Tibial nerve (tissue), 4 donors: ENCODE results near the gene CCIN.

Experiments
- EP300 ChIP-seq, 2 donors: sonication (generic); formaldehyde crosslinking; IDR thresholded peaks; one replicate each; pipeline ENCODE4 v1.6.1; 2017; ENCODE audit warnings: antibody characterized with exemption in 2 of 2, mild to moderate bottlenecking in 1 of 2
- POLR2A ChIP-seq, 2 donors: fragments of 450-650 bp; IDR thresholded peaks; one replicate each; pipeline ENCODE4 v1.6.1; 2017; ENCODE audit warnings: antibody characterized with exemption in 2 of 2, mild to moderate bottlenecking in 2 of 2, moderate library complexity in 2 of 2
- TF ChIP-seq, protein P1 (sequence below), 5 experiments: fragments of 200-600 bp in 3 of 5; fragments of 450-650 bp in 2 of 5; sonication (generic) in 3 of 5; IDR thresholded peaks; one replicate each; pipeline ENCODE4 v1.5.1; 2016 to 2019; ENCODE audit warnings: antibody characterized with exemption in 5 of 5, mild to moderate bottlenecking in 3 of 5, moderate library complexity in 2 of 5

DNA sequence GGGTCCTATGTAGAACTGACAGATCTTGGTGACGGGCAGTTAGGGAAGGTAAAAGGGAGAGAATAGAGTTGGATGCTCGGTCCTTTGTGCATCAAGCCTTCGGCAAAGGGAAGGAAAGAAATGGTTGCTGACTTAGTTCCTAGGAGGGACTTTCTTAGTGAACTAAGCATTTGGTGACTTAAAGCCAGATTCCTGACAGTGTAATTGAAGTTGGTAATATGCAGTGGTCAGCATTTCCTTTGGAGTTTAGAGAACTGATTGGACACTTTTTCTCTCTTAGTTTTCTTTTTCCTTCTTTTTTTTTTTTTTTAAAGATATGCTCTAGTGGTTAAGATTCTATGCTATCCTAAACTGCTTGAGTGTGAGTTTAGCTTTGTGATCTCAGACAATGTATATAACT, 23.8 kb downstream of the CCIN start:
- TF ChIP-seq EP300 (IDR thresholded peaks at IDR 0.05) (no peak), POLR2A (IDR thresholded peaks at IDR 0.05) (no peak)
- TF ChIP-seq, protein P1, sequence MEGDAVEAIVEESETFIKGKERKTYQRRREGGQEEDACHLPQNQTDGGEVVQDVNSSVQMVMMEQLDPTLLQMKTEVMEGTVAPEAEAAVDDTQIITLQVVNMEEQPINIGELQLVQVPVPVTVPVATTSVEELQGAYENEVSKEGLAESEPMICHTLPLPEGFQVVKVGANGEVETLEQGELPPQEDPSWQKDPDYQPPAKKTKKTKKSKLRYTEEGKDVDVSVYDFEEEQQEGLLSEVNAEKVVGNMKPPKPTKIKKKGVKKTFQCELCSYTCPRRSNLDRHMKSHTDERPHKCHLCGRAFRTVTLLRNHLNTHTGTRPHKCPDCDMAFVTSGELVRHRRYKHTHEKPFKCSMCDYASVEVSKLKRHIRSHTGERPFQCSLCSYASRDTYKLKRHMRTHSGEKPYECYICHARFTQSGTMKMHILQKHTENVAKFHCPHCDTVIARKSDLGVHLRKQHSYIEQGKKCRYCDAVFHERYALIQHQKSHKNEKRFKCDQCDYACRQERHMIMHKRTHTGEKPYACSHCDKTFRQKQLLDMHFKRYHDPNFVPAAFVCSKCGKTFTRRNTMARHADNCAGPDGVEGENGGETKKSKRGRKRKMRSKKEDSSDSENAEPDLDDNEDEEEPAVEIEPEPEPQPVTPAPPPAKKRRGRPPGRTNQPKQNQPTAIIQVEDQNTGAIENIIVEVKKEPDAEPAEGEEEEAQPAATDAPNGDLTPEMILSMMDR (IDR thresholded peaks at IDR 0.05) = no peak
